ENCODE measurements around the gene CSTF3.

CSTF3 gene

GRCh38 chr11:33086017-33086416 is 75.3 kb downstream of the CSTF3 start:
- Mint-ChIP-seq H3K9me3 (no peaks in the 10 kb centered on the region), H3K27ac (no peak overlapping the region), H3K27me3 (no peaks in the 10 kb centered on the region), H3K36me3 (ENCODE audit: low read depth) (peaks cover 77% of the 10 kb centered on the region), H3K4me3 (no peak overlapping the region), H3K4me1 (ENCODE audit: low read depth) (no peaks in the 10 kb centered on the region)
- no peak for DNase-seq

GRCh38 chr11:33083918-33084317 is 77.4 kb downstream of the CSTF3 start:
- H3K27ac Mint-ChIP-seq = peak overlapping the region; percentile 33

GRCh38 chr11:33072465-33072864 is 88.8 kb downstream of the CSTF3 start:
- Mint-ChIP-seq H3K4me3 (no peak overlapping the region), H3K27me3 (no peaks in the 10 kb centered on the region), H3K4me1 (ENCODE audit: low read depth) (no peaks in the 10 kb centered on the region), H3K36me3 (ENCODE audit: low read depth) (peaks cover 85% of the 10 kb centered on the region), H3K27ac (no peak overlapping the region), H3K9me3 (no peaks in the 10 kb centered on the region)
- DNase-seq = no peak

More at GRCh38 chr11:33083918-33084317, 77.4 kb downstream of the CSTF3 start:
- no peak for DNase-seq
- peaks cover 78% of the 10 kb centered on the region for H3K36me3 Mint-ChIP-seq (ENCODE audit: low read depth)
- no peak overlapping the region for H3K4me3 Mint-ChIP-seq
- H3K9me3 Mint-ChIP-seq = no peaks in the 10 kb centered on the region
- no peaks in the 10 kb centered on the region for H3K27me3 Mint-ChIP-seq
- H3K4me1 Mint-ChIP-seq (ENCODE audit: low read depth) = no peaks in the 10 kb centered on the region

- no peaks in the 10 kb centered on the region for H3K27me3 Mint-ChIP-seq
- no peak for DNase-seq
- no peak overlapping the region for H3K27ac Mint-ChIP-seq
- peaks cover 17% of the 10 kb centered on the region for H3K4me1 Mint-ChIP-seq (ENCODE audit: low read depth)
- no peak overlapping the region for H3K4me3 Mint-ChIP-seq
- peaks cover 84% of the 10 kb centered on the region for H3K36me3 Mint-ChIP-seq (ENCODE audit: low read depth)
- H3K9me3 Mint-ChIP-seq = no peaks in the 10 kb centered on the region
These were observed 92.5 kb downstream of the CSTF3 start for GRCh38 chr11:33068611-33069340.

GRCh38 chr11:33067294-33067693 is 94.0 kb downstream of the CSTF3 start:
- Mint-ChIP-seq H3K36me3 (ENCODE audit: low read depth) (peaks cover 81% of the 10 kb centered on the region), H3K27ac (no peak overlapping the region), H3K9me3 (no peaks in the 10 kb centered on the region), H3K4me1 (ENCODE audit: low read depth) (peaks cover 32% of the 10 kb centered on the region), H3K27me3 (no peaks in the 10 kb centered on the region), H3K4me3 (no peak overlapping the region)
- no peak for DNase-seq

GRCh38 chr11:33065445-33066178 is 95.7 kb downstream of the CSTF3 start:
- no peak overlapping the region for H3K27ac Mint-ChIP-seq
- H3K36me3 Mint-ChIP-seq (ENCODE audit: low read depth) = peaks cover 77% of the 10 kb centered on the region
- DNase-seq = peak; percentile 83
- no peaks in the 10 kb centered on the region for H3K9me3 Mint-ChIP-seq
- H3K4me1 Mint-ChIP-seq (ENCODE audit: low read depth) = peaks cover 41% of the 10 kb centered on the region
- no peaks in the 10 kb centered on the region for H3K27me3 Mint-ChIP-seq
- H3K4me3 Mint-ChIP-seq = no peak overlapping the region

GRCh38 chr11:33064866-33065265 is 96.4 kb downstream of the CSTF3 start:
- H3K27me3 Mint-ChIP-seq = no peaks in the 10 kb centered on the region
- no peak overlapping the region for H3K4me3 Mint-ChIP-seq
- no peak overlapping the region for H3K27ac Mint-ChIP-seq
- no peak for DNase-seq
- H3K36me3 Mint-ChIP-seq (ENCODE audit: low read depth) = peaks cover 80% of the 10 kb centered on the region
- peaks cover 48% of the 10 kb centered on the region for H3K4me1 Mint-ChIP-seq (ENCODE audit: low read depth)
- H3K9me3 Mint-ChIP-seq = no peaks in the 10 kb centered on the region

- H3K27me3 Mint-ChIP-seq = no peaks in the 10 kb centered on the region
- peaks cover 48% of the 10 kb centered on the region for H3K4me1 Mint-ChIP-seq (ENCODE audit: low read depth)
- no peak overlapping the region for H3K4me3 Mint-ChIP-seq
- no peaks in the 10 kb centered on the region for H3K9me3 Mint-ChIP-seq
- no peak overlapping the region for H3K27ac Mint-ChIP-seq
- H3K36me3 Mint-ChIP-seq (ENCODE audit: low read depth) = peaks cover 81% of the 10 kb centered on the region
- no peak for DNase-seq
These were observed 97.1 kb downstream of the CSTF3 start for GRCh38 chr11:33064033-33064825.

GRCh38 chr11:33063326-33063881 is 97.9 kb downstream of the CSTF3 start:
- DNase-seq = no peak
- Mint-ChIP-seq H3K27me3 (no peaks in the 10 kb centered on the region), H3K36me3 (ENCODE audit: low read depth) (peaks cover 82% of the 10 kb centered on the region), H3K4me1 (ENCODE audit: low read depth) (peaks cover 48% of the 10 kb centered on the region), H3K4me3 (no peak overlapping the region), H3K9me3 (no peaks in the 10 kb centered on the region), H3K27ac (peak overlapping the region; percentile 39)

- no peaks in the 10 kb centered on the region for H3K27me3 Mint-ChIP-seq
These were observed 99.1 kb downstream of the CSTF3 start for GRCh38 chr11:33062137-33062536.

GRCh38 chr11:33060271-33060670 is 101.0 kb downstream of the CSTF3 start:
- no peak for DNase-seq
- Mint-ChIP-seq H3K4me3 (no peak overlapping the region), H3K36me3 (ENCODE audit: low read depth) (peaks cover 71% of the 10 kb centered on the region), H3K9me3 (no peaks in the 10 kb centered on the region), H3K4me1 (ENCODE audit: low read depth) (peaks cover 45% of the 10 kb centered on the region), H3K27ac (no peak overlapping the region), H3K27me3 (no peaks in the 10 kb centered on the region)

More at GRCh38 chr11:33062137-33062536, 99.1 kb downstream of the CSTF3 start:
- Mint-ChIP-seq H3K27ac (no peak overlapping the region), H3K36me3 (ENCODE audit: low read depth) (peaks cover 82% of the 10 kb centered on the region), H3K9me3 (no peaks in the 10 kb centered on the region), H3K4me1 (ENCODE audit: low read depth) (peaks cover 48% of the 10 kb centered on the region), H3K4me3 (no peak overlapping the region)
- no peak for DNase-seq

GRCh38 chr11:33059331-33060007 is 101.8 kb downstream of the CSTF3 start:
- Mint-ChIP-seq H3K9me3 (no peaks in the 10 kb centered on the region), H3K4me1 (ENCODE audit: low read depth) (peaks cover 37% of the 10 kb centered on the region), H3K27me3 (no peaks in the 10 kb centered on the region), H3K27ac (no peak overlapping the region), H3K4me3 (no peak overlapping the region), H3K36me3 (ENCODE audit: low read depth) (peaks cover 73% of the 10 kb centered on the region)
- DNase-seq = no peak

- Mint-ChIP-seq H3K9me3 (no peaks in the 10 kb centered on the region), H3K36me3 (ENCODE audit: low read depth) (peaks cover 72% of the 10 kb centered on the region), H3K27me3 (no peaks in the 10 kb centered on the region), H3K27ac (no peak overlapping the region), H3K4me3 (no peak overlapping the region), H3K4me1 (ENCODE audit: low read depth) (peaks cover 15% of the 10 kb centered on the region)
- no peak for DNase-seq
These were observed 104.0 kb downstream of the CSTF3 start for GRCh38 chr11:33057284-33057683.

GRCh38 chr11:33055375-33055774 is 105.9 kb downstream of the CSTF3 start:
- Mint-ChIP-seq H3K4me3 (no peak overlapping the region), H3K36me3 (ENCODE audit: low read depth) (peaks cover 60% of the 10 kb centered on the region), H3K4me1 (ENCODE audit: low read depth) (peaks cover 4% of the 10 kb centered on the region), H3K27ac (no peak overlapping the region), H3K27me3 (no peaks in the 10 kb centered on the region), H3K9me3 (no peaks in the 10 kb centered on the region)
- no peak for DNase-seq
